Activated gamma-delta T cell treated with Interleukin-2 at 50 U/mL for 16 hours (primary cell): ENCODE measurements around the gene TNFRSF1A.

ENCODE experiments used
- DNase-seq: peaks from one replicate; pipeline ENCODE4 v3.0.0-alpha.2; 2020

Gene TNFRSF1A

DNA sequence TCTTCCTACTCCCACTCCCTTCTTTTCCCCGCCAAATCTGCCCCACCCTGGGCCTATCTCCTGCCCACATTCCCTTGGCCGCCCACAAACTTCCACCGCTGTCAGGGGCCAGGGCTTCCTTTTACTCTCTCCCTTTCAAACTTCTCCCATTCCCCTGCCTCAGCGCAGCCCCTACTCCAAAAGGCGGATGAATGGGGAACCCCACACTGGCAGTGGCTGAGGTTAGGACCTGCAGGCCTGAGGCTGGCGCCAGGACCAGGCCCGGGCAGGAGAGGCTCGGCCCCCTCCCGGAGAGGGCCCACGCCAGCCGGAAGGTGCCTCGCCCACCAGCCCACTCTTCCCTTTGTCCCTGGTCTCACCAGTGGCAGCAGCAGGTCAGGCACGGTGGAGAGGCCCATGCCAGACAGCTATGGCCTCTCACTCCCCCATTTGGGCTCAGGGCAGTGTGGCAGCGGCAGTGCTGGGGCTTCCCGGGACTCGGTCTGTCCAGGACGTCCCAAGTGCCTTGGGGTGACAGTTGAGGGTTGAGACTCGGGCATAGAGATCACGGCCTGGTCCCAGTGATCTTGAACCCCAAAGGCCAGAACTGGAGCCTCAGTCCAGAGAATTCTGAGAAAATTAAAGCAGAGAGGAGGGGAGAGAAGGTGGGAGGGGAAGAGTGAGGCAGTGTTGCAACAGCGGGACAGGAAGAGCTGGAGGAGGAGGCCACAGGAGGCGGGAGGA, at the start of gene TNFRSF1A:
TSS of gene TNFRSF1A (minus strand) at position 660 of the 723 bp plus-strand sequence. CDS start at position 398, 262 bp downstream.
- DNase-seq: no peak

GRCh38 chr12:6391013-6391412, 49.1 kb upstream of the TNFRSF1A start:
- no peak for DNase-seq

DNA sequence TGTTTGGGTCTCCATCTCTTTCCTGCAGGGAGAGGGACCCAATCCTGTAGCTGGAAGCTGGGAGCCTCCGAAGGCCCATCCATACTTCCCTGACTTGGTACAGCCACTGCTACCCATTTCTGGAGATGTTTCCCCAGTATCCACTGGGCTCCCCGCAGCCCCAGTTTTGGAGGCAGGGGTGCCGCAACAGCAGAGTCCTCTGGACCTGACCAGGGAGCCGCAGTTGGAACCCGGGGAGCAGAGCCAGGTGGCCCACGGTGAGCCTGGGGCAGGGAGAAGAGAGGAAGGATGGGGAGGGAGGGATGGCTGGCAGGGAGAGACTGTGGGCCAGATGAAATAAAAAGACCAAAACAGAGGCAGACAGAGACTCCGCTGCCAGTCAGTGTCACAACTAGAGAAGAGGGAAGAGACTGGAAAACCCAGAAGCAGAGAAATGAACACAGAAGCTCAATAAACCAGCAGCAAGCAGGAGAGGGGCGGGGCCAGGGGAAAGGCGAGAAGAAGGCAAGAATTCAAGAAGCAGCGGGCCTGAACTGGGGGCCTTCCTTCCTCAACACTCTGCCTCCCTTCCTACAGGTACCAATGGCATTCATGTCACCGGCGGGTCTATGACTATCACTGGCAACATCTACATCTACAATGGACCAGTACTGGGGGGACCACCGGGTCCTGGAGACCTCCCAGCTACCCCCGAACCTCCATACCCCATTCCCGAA, 48.4 kb upstream of the TNFRSF1A start:
- no peak for DNase-seq

GRCh38 chr12:6387541-6387940, 45.7 kb upstream of the TNFRSF1A start:
- no peak for DNase-seq

DNA sequence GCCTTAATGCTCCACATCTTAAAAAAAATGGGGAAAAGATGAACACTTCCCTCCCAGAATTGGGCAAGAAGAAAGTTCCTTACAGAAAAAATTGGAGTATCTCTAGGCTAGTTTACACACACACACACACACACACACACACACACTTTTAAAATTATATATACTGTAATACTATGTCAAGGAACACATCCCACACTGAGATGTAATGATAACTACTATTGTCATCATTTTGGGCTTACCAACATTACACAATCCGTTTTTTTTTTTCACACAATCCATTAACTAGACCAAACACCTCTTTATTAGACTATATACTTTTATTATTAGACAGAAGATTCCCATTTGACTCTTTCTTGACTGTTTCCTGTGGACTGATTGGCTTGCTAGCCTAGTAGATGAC, 44.6 kb upstream of the TNFRSF1A start:
- DNase-seq: no peak

GRCh38 chr12:6386038-6386437, 44.2 kb upstream of the TNFRSF1A start:
- no peak for DNase-seq

DNA sequence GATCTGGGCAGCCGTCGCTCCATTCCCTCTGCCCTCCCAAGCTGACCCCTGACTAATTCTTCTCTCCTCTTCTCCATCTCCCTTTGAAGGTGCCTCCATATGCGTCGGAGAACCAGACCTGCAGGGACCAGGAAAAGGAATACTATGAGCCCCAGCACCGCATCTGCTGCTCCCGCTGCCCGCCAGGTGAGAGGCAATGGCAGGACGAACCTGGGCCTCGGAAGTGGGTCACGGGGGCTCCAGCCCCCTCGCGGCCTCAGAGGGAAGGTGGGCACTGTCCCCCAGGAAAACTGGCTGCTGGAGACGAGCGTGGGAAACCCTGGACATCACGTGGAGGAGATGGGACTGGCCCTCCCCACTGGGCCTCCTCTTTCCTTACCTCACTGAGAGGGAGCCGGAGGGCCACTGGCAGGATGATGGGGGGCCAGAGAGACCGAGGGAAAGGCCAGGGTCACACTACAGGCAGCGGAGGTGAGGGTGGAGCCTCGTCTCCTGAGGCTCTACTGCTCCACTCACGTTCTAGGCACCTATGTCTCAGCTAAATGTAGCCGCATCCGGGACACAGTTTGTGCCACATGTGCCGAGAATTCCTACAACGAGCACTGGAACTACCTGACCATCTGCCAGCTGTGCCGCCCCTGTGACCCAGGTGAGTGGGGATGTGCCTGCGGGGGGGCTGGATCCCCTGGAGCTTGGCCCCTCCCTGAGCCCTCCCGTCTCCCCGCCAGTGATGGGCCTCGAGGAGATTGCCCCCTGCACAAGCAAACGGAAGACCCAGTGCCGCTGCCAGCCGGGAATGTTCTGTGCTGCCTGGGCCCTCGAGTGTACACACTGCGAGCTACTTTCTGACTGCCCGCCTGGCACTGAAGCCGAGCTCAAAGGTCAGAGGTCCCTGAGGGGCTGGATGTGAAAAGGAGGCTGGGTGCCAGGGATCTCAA, 42.9 kb upstream of the TNFRSF1A start:
- no peak for DNase-seq

GRCh38 chr12:6383572-6384498, 42.0 kb upstream of the TNFRSF1A start, which contains the start of gene LTBR:
TSS of gene LTBR (plus strand) at chr12:6384162. CDS start at chr12:6384359, 197 bp downstream.
- no peak for DNase-seq

DNA sequence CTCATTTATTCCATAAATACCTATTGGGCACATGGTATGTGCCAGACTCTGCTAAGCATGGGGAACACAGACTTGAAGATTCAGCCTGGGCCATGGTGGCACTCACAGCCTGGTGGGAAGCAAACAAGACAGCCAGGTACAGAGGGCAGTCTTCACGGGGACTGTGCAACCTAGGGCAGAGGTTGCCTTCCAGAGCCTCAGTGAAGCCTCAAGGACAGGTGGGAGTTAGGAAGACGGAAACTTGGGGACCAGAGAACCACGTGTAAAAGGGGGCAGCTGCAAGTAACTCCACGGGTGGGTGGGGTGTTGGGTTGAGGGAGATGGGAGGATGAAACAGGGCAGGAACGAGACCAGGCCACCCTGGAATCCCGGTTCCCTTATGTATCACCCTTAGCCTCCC, 41.1 kb upstream of the TNFRSF1A start:
- no peak for DNase-seq

DNA sequence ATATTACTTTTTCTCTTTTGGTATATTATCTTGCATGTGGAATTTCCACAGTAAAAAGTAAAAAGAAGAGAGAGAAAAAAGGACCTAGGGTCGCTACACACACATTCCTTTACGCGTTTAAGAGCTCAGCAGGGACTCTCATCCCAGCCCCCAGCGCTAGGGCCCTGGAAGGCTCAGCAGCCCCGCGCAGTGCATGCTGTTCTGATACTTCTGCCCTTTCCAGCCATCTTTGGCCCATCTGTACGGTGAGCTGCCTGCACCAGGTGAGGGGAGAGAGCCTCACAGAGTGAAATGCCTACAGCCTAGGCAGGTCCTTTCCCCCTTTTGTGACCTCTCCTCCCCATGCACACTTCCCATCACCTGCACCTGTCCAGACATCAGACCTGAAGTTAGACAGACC, 40.5 kb upstream of the TNFRSF1A start:
- no peak for DNase-seq

GRCh38 chr12:6380141-6381121, 38.6 kb upstream of the TNFRSF1A start:
- DNase-seq: no peak

DNA sequence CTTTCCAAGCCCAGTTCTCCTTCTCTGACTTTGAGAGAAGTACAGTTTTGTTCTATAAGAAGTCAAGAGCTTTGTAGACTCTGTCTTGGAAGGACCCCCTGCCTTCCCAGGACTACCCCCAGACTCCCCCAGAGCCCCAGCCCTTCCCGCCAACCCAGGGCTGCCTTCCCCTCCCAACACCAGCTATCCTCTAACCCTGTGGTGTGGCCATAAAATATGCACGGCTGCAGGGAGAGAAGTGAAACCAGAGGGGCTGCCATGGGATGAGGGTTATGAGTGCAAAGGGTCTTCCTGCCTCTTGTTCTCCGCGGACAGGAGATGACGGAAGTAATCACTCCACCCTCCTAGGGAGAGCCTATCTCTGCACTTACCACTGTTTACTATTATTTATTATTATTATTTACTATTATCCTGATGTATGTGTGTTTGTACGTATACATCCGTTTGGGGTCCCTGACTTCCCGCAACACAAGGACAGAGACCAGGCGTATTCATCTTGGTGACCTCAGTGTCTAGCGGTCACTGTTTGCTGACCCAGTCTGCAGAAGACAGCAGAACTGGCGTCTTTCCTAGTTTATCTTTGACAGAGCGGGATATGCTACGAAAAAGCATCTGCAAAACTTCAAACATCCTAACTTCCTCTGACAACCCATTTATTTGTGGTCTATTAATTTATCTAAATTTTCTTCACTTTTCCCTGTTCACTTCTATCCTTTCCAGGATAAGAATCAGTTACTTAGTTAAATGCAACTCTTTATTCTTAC, 37.0 kb upstream of the TNFRSF1A start:
- no peak for DNase-seq

DNA sequence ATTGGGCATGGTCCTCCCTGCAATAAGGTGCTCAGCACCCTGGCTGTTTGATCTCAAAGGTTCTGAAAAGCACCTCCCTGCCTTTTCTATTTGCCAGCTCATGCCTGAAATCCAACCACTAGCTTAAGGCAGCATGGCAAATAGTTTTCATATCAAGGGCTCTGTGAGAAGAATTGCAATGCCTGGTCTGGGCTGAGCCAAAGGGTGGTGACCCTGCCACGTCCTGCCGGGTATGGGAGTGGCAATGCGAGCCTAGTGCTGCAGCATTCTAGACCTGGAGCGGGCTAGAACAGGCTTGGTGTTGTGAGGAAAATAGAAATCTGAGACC, 35.8 kb upstream of the TNFRSF1A start:
- no peak for DNase-seq

GRCh38 chr12:6376870-6377666, 35.2 kb upstream of the TNFRSF1A start:
- DNase-seq: no peak

- no peak for DNase-seq
Measured at GRCh38 chr12:6376079-6376869, 34.4 kb upstream of the TNFRSF1A start.

GRCh38 chr12:6375269-6376078, 33.6 kb upstream of the TNFRSF1A start, which contains the start of gene SCNN1A:
TSS of gene SCNN1A (minus strand) at chr12:6375563. CDS start at chr12:6374783, 780 bp downstream.
- no peak for DNase-seq

DNA sequence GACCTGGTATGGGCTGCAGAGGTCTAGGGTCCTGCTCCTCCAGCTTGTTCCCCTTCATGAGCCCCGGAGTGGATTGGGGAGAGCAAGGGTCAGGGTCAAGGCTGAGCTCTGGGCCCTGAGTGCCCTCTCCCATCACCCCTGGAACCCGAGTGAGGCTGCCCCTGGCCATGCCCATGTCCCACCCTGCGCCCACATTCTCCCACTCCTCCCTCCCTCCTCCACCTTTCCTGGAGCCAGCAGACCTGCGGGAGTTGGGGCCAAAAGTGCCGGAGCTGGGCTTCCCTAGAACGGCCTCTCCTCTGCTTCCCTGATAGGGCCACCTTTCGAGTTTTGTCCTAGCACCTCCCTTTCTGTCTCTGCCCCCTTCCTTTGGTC, 32.9 kb upstream of the TNFRSF1A start:
- DNase-seq: no peak
